AG10803 (cell line): ENCODE results near the gene BCOR.

Experiments
- DNase-seq: peaks from one replicate; pipeline ENCODE4 v3.0.0; 2010; ENCODE audit warnings: low read depth
- H3K4me3 ChIP-seq: 2 replicates; pipeline ENCODE4 v1.5.1; 2011; ENCODE audit warnings: mild to moderate bottlenecking, low read length, control low read depth
- TF ChIP-seq, protein P1 (sequence below): conservative IDR thresholded peaks from 2 replicates; pipeline ENCODE4 v1.5.1; 2011; ENCODE audit warnings: mild to moderate bottlenecking, low read length, control low read depth, inconsistent platforms

BCOR gene

DNA sequence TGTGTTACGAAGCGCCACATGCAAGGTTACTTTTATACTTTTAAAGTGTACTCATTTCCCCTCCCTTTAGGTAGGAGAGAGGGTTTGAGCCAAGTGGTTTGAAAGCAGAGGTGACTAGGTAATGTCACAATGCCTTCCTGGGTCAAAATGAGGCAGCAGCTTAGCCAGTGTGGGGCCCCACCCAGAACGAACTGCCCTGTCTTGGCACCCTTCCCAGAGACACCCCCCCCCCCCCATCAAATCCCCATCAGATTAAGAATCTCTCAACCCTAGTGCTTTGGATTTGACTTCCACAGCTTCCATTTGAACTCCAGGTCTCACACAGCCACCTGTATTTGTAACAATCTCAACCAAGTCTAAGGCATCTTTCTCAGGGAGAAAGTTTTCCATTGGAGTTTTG, 31.1 kb downstream of the BCOR start:
- TF ChIP-seq, protein P1, sequence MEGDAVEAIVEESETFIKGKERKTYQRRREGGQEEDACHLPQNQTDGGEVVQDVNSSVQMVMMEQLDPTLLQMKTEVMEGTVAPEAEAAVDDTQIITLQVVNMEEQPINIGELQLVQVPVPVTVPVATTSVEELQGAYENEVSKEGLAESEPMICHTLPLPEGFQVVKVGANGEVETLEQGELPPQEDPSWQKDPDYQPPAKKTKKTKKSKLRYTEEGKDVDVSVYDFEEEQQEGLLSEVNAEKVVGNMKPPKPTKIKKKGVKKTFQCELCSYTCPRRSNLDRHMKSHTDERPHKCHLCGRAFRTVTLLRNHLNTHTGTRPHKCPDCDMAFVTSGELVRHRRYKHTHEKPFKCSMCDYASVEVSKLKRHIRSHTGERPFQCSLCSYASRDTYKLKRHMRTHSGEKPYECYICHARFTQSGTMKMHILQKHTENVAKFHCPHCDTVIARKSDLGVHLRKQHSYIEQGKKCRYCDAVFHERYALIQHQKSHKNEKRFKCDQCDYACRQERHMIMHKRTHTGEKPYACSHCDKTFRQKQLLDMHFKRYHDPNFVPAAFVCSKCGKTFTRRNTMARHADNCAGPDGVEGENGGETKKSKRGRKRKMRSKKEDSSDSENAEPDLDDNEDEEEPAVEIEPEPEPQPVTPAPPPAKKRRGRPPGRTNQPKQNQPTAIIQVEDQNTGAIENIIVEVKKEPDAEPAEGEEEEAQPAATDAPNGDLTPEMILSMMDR: no peak
- no peak overlapping the region for H3K4me3 ChIP-seq
- no peak for DNase-seq

- TF ChIP-seq, protein P1: no peak
- H3K4me3 ChIP-seq: no peak overlapping the region
- no peak for DNase-seq
These were observed 32.3 kb downstream of the BCOR start for GRCh38 chrX:40065296-40066046.

GRCh38 chrX:40064055-40064597, 33.6 kb downstream of the BCOR start:
- TF ChIP-seq, protein P1: no peak
- no peak overlapping the region for H3K4me3 ChIP-seq
- no peak for DNase-seq

DNA sequence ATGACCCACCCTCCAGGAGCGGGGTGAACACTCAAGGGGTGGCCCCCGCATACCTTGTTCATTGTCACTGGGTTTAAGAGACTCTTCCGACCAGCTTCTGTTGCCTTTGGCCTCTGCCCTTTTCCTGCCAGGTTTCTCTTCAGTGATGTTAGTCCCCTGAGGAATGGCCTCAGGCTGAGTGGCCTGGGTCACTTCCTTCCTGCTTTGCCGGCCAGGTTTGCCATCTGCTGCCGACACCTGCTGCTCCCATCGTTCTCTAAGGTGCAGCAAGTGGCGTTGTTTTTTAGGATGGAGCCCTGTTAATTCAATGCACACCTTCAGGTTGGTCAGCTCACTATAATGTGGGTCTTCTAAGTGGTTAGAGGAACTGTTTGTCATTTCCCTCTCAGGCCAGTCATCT, 34.2 kb downstream of the BCOR start:
- no peak overlapping the region for H3K4me3 ChIP-seq
- no peak for DNase-seq
- TF ChIP-seq, protein P1: no peak

- TF ChIP-seq, protein P1: no peak
- no peak for DNase-seq
- H3K4me3 ChIP-seq: no peak overlapping the region
These were observed 35.1 kb downstream of the BCOR start for GRCh38 chrX:40062525-40063155.

- H3K4me3 ChIP-seq: no peak overlapping the region
- TF ChIP-seq, protein P1: no peak
- DNase-seq: no peak
These were observed 35.8 kb downstream of the BCOR start for GRCh38 chrX:40061871-40062524.
